Neutrophil (primary cell): Measurements from ENCODE around the gene TRIM17.

Experiments
- H3K27ac ChIP-seq: fragments of 200-600 bp; sonication (generic); 2 replicates; pipeline ENCODE4 v1.5.1; 2016; ENCODE audit warnings: mild to moderate bottlenecking, moderate library complexity
- H3K27me3 ChIP-seq: fragments of 200-600 bp; sonication (generic); 2 replicates; pipeline ENCODE4 v1.6.0; 2016; ENCODE audit warnings: mild to moderate bottlenecking
- H3K36me3 ChIP-seq: fragments of 200-600 bp; sonication (generic); 2 replicates; pipeline ENCODE4 v1.5.1; 2017
- H3K4me1 ChIP-seq, 2 experiments: fragments of 200-600 bp in 1 of 2; sonication (generic) in 1 of 2; 1 replicate in 1 of 2; 2 replicates in 1 of 2; pipeline versions ENCODE4 v1.5.1 to v1.6.1; 2013 to 2016; ENCODE audit warnings: low read depth in 1 of 2, low read length in 1 of 2, mild to moderate bottlenecking in 1 of 2, moderate library complexity in 1 of 2; ENCODE audit not compliant: control insufficient read depth in 1 of 2, insufficient read depth in 1 of 2
- H3K4me3 ChIP-seq, 2 experiments: fragments of 200-600 bp in 1 of 2; sonication (generic) in 1 of 2; 1 replicate in 1 of 2; 2 replicates in 1 of 2; pipeline ENCODE4 v1.5.1; 2013 to 2016; ENCODE audit warnings: low read depth in 1 of 2, low read length in 1 of 2, mild to moderate bottlenecking in 1 of 2, moderate library complexity in 1 of 2
- H3K9me3 ChIP-seq: fragments of 200-600 bp; sonication (generic); 2 replicates; pipeline ENCODE4 v1.5.1; 2016
- TF ChIP-seq, protein P1 (sequence below): fragments of 200-600 bp; sonication (generic); IDR thresholded peaks from 2 replicates; pipeline ENCODE4 v1.5.1; 2016; ENCODE audit warnings: antibody characterized with exemption

TRIM17 gene

DNA sequence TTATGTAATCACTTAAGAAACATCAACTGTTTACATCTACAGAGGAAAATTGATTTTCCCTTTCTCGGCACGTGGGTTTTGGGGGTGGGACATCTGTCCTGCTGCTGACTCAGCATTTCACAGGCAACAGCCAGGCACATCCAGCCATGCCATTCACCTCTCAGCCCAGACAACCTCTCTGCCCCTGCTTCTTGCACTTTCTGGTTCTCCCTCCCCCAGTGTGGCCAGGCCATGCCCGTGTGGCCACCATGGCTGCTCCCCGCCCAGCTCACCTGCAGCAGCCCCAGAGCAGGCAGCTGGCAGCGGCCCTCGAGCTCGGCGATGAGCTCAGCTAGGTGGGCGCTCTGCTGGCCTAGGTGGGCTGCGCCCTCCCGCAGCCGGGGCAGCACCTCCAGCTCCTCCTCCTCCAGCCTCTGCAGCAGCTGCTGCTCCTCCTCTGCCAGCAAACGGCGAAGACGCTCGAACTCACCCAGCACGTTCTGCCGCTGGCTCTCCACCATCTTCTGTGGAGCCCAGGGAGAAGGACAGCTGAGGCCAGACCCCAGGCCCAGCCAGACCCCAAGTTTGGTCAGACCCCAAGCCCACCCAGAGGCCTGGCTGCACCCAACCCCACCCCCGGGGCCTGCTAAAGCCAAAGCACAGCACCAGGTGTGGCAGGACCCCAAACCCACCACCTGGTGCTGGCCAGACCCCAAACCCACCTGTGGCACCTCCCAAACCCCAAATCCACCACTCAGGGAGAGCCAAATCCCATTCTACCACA is 15.8 kb downstream of the TRIM17 start:
- Histone ChIP-seq H3K9me3 (no peaks in the 10 kb centered on the region), H3K36me3 (peaks cover 81% of the 10 kb centered on the region), H3K4me1 (peaks cover 20% of the 10 kb centered on the region in 2 experiments), H3K4me3 (no peak overlapping the region), H3K27me3 (no peaks in the 10 kb centered on the region), H3K27ac (no peak overlapping the region)
- TF ChIP-seq, protein P1, sequence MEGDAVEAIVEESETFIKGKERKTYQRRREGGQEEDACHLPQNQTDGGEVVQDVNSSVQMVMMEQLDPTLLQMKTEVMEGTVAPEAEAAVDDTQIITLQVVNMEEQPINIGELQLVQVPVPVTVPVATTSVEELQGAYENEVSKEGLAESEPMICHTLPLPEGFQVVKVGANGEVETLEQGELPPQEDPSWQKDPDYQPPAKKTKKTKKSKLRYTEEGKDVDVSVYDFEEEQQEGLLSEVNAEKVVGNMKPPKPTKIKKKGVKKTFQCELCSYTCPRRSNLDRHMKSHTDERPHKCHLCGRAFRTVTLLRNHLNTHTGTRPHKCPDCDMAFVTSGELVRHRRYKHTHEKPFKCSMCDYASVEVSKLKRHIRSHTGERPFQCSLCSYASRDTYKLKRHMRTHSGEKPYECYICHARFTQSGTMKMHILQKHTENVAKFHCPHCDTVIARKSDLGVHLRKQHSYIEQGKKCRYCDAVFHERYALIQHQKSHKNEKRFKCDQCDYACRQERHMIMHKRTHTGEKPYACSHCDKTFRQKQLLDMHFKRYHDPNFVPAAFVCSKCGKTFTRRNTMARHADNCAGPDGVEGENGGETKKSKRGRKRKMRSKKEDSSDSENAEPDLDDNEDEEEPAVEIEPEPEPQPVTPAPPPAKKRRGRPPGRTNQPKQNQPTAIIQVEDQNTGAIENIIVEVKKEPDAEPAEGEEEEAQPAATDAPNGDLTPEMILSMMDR: no peak

DNA sequence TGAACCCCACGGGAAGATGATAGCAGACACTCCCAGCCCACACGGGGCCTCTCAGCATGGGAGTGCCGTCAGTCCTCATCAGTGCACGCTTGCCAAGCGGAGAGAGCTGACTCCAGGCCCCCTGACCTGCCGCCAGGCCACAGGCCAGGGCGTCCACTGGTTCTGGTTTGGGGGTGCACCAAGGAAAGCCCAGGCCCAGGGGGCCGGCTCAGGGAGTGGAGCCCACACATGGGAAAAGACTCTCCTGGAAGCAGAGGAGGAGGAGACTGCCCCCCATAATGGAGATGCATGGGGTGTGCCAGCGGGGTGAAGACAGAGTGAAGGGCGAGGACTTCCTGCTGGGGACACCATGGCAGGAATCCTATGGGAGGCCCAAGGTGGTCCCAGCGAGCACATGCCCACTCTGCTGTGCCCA is 16.4 kb downstream of the TRIM17 start:
- TF ChIP-seq, protein P1: no peak
- Histone ChIP-seq H3K36me3 (peaks cover 88% of the 10 kb centered on the region), H3K27ac (no peak overlapping the region), H3K9me3 (no peaks in the 10 kb centered on the region), H3K4me1 (peaks cover 14% of the 10 kb centered on the region in 2 experiments), H3K4me3 (no peak overlapping the region), H3K27me3 (no peaks in the 10 kb centered on the region)

DNA sequence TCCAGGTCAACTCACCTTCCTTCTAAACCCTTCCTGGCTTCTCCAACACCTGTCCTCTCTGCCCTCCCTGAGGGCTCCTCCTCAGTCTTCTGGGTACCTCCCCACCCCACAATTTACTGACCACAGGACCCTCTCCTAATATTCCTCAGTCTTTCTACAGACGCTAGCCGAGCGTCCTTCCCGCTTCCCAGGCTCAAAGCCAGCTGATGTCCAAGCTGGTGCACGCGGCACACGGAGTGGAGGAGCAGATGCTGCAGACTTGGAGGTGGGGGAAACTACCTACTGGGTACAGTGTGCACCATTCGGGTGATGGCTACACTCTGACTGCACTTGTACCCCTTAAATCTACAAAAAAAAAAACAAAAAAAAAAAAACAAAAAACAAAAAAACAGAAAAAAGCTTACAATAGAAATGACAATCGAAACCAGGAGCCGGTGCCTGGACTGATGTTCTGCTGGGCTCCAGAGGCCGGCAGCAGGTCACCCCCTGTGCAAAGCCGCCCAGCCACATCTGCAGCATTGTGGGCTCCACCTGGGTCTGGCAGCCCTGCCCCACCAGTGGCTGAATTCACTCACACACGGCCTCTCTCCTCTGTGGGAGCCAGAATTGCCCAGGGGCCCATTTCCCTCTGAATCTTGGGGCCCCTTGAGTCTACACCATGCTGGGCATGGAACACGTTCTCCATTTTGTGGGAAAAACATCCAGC is 17.0 kb downstream of the TRIM17 start:
- no peaks in the 10 kb centered on the region for H3K9me3 ChIP-seq
- no peaks in the 10 kb centered on the region for H3K27me3 ChIP-seq
- H3K27ac ChIP-seq: no peak overlapping the region
- TF ChIP-seq, protein P1: no peak
- H3K36me3 ChIP-seq: peaks cover 93% of the 10 kb centered on the region
- peaks cover 8 to 9% of the 10 kb centered on the region in 2 experiments for H3K4me1 ChIP-seq
- no peak overlapping the region for H3K4me3 ChIP-seq

DNA sequence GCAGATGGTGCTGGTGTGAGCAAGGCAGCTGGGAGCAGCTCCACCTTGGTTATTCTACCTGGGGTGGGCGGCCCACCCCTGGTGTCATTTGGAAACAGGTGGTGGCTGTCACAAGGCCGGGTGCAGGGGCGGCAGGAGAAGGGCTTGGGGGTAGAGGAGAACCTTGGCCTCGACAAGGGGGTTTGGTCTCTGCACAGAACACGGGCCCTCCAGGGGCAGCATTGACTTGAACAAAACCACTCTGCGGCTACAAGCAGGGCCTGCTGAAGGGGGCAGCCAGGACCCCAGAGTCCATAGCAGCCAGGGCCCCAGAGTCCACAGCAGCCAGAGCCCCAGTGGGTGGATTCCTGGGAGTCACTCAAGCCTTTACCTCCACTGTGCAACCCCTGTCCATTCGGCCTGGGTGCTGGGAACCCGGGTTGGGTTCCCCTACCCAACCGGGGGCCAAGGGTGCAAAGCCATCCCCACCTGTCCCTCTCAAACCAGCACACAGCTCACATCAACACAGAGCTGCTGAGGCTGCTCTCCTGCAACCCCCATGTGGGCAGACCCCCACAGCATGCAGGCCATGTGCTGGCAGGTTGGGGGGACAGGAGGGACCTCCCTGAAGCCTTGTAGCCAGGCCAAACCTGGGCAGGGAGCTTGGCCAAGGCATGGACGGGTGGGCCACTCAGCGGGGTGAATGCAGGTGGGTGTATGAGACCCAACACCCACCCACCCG is 17.8 kb downstream of the TRIM17 start:
- H3K36me3 ChIP-seq: peaks cover 95% of the 10 kb centered on the region
- H3K4me3 ChIP-seq: no peak overlapping the region
- TF ChIP-seq, protein P1: no peak
- peaks cover under 1% of the 10 kb centered on the region in 2 experiments for H3K4me1 ChIP-seq
- H3K9me3 ChIP-seq: no peaks in the 10 kb centered on the region
- no peaks in the 10 kb centered on the region for H3K27me3 ChIP-seq
- H3K27ac ChIP-seq: no peak overlapping the region

DNA sequence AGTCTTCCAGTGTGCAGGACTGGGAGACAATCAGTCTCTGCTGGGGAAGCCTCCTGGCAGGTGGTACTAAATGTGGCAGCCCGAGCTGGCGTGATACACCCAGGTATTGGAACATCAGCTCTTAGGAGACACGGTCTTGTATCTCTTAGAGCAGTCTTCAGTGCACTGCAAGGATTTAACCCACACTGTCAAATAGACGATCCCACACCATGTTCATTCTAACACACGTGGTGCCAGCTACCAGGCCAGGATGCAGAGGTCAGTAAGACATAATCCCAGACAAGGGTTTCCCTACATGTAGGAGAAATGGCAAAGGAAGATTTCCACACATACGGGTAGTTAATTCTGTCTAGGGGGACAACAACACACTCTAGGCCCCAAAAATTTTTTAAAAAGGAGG is 18.7 kb downstream of the TRIM17 start:
- Histone ChIP-seq H3K4me1 (no peaks in the 10 kb centered on the region), H3K27ac (no peak overlapping the region), H3K9me3 (no peaks in the 10 kb centered on the region), H3K4me3 (no peak overlapping the region), H3K36me3 (peaks cover 96% of the 10 kb centered on the region), H3K27me3 (no peaks in the 10 kb centered on the region)
- TF ChIP-seq, protein P1: no peak
